GM18519 (cell line): ENCODE data around the gene CACNA2D4.

ENCODE experiments used
- ATAC-seq: cut with Tn5 transposase; IDR thresholded peaks from one replicate; pipeline ENCODE4 v1.9.1; 2021; ENCODE audit warnings: mild to moderate bottlenecking, moderate library complexity; ENCODE audit not compliant: unreplicated experiment, low FRiP score

Gene CACNA2D4

DNA sequence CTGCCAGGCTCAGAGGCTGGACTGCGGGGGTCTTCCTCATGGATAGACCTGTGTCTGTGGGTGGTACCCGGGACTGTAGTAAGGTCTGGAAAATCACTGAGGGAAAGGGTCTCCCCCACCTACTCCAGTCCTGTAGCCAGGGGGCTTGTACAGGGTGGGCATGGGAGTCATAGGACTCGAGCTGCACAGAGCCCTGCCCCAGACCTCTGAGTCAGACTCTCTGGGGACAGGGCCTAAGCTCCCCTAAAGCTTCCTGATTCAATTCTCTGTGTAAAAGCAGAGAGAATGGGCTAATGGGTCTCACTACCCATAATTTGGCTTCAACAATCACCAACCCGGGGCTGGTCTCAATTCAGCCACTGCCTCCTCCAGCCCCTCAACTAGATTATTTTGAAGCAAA lies 71.0 kb downstream of the CACNA2D4 start:
- no peak for ATAC-seq

DNA sequence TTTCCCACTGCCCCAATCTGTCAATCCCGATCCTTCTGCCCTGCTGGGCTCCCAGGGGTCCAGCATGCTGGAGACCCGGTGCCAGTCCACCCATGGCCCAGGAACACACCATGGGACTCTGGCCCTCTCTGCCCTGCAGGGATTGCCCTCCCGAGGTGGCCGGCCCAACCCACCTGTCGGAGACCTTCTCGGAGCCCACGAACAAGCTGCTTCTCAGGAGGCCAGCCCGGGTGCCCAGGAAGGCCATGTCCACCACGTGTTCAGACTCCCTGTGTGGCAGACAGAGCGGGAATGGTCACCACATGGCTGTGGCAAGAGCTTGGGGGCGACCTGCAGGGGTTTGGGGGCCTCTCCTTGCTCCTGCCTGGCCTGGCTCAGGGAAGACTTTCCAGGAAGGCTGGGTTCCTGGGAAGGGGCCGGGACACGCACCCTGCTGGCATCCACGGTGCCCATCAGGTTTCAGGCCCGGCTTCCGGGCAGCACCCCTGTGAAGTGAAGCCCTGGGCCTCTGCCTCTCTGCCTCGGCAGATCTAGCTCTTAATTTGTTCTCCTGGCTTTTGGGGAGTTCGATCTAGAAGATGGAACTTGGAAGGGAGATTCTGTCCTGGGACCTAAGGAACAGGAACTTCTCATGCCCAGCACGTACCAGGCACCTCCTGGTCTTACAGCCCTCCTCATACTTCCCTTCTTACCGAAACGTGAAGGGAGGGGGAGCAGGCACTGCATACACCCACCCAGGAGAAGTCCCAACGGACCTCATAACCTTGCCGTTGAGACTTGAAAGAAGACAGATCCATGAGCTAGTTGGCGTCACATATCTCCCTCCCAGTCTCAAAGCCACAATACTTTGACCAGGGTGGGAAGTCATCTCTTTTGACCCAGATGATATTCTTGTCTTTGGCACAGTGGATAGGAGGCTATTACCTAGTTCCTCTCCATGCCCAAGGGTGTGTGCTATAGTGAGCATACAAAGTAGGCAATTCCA lies 71.7 kb downstream of the CACNA2D4 start:
- ATAC-seq = no peak

DNA sequence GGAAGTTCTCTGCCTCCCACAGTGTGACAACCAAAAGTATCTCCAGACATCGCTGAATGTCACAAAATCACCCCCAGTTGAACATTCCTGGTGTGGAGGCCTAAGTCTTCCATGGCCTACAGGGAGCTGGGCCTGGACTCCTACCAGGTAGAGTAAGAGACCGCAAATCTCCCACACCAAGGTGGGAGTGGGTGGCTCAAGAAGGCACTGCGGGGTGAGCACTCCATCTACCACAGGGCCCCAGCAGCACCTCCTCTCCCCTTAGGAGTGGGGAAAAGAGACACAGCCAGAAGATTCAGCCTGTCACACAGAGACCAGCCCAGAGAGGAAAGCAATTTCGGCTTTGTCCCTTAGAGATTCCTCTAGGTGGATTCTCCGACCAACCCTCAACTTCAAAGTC lies 72.6 kb downstream of the CACNA2D4 start:
- ATAC-seq = no peak

DNA sequence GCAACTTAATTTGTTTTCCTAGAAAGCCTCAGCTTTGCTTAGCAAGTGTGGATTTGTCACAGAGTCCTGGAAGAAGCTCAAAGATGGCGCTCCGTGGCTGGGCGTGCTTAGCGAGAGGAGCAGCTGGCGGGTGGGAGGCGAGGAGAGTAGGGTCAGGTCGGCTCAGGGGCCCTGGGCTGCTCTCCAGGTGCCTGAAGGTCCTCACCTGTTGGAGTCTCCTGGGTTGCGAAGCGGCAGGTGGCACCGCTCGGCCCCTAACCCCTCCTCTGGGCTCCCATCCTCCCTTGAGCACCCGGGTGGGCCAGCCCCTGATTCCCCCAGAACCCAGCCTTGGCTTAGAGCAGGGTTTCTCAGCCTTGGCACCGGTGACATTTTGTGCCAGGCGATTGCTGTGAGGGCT lies 73.0 kb downstream of the CACNA2D4 start:
- ATAC-seq = no peak

- no peak for ATAC-seq
Measured at GRCh38 chr12:1844661-1845409, 73.6 kb downstream of the CACNA2D4 start.

DNA sequence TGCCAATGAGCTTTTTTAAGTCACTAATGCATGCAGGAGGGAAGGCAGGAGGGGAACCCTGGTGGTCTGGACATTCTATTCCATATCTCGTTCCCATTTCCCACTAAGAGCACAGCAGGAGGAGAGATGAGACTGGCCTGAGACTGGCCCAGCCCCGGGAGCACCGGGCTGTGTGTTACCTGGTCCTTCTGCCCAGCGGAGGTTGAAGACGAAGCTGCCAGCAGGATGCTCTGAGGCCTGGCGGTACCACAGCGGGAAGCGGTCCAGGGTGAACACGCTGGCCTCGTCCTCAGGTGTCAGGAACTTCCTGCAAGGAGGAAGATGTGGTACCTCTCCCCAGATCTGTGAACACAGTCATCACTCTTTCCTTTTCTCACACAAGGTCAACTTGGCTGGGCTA lies 74.2 kb downstream of the CACNA2D4 start:
- no peak for ATAC-seq

DNA sequence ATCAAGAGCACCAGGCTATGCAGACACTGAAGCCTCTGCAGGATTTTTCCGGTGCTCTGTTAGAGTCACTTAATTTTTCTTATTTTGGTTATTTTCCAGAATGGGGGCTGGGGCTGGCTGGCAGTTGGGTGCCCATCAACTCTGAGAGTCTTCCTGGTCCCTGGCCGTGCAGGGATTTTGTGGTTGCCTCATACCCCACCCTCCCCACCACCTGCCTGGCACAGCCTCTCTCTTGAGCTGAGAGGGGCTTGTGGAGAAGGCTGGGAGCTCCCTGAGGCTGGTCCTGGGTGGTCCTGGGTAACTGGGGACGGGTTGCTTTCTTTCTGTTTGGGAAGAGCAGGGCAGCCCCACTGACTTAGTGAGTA lies 74.8 kb downstream of the CACNA2D4 start:
- ATAC-seq = no peak

GRCh38 chr12:1842905-1843640 lies 75.4 kb downstream of the CACNA2D4 start:
- no peak for ATAC-seq

- no peak for ATAC-seq
Measured at GRCh38 chr12:1842183-1842904, 76.1 kb downstream of the CACNA2D4 start.

DNA sequence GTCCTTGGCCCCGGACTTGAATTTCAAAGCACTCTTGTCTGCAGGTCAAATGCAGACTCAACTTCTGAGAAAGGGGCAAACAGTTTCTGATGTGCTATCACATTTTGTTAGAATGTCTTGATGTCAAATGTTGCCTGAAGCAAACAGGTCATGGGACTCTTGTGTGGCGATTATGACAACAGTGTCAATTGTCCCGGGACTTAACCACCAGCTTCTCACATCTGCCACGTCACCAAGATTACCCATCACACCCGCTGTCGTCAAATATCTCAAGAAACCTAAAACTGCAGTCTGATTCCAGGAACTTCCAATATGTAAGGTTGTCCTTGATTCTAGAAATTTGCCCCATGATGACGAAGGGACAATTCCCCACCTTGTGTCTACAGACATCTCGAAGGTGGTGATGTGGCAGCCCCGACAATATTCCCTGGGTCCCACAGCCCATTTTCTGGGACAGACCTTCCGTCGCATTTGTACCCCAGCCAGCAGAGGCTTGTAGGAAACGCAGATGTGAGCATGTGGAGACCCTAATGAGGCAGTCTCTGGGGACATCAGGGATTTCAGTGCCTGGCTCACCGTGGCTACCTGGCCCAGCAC lies 76.8 kb downstream of the CACNA2D4 start:
- ATAC-seq = no peak

- ATAC-seq = no peak
Measured at GRCh38 chr12:1840981-1841425, 77.4 kb downstream of the CACNA2D4 start.

DNA sequence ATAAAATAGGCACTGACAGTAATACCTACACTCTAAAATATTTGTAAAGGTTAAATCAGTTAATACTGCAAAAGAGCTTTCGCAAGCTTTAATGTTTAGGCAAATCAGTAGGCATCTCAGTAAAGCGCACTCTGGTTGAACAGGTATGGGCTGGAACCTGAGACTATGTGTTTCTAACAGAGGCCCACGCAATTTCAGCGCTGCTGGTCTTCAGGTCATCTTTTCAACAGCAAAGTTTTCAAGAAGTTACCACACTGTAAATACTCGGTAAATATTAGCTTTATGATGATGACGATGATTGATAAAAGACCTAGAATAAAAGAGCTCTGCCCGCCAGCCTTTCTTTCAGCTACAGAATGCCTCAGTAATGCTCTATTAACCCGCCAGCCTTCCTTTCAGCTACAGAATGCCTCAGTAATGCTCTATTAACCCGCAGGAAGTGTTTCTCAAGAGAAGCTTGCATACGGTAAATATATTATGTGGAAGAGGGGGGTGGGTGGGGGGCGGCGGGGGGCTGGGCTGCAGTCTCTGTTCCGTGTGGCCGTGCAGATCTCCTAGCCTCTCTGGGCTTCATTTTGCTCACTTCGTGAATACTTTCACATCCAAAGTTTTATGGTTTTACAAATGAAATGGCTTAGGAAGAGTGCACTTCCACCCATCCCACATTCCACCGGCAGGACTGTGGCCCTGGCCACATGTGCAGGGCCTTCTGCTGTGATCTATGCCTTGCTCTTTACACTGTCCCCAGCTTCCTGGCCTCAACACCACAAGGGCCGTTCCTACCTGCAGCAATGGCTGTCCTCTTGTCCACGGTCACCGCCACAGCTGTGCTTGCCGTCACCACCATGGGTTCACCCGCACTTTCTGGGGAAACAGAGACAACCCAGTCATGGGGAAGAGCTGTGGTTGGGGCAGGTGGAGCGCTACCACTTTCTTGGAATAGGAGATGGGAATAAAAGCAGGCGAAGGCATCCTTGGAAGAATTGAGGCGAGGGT lies 78.2 kb downstream of the CACNA2D4 start:
- no peak for ATAC-seq

GRCh38 chr12:1839464-1839863 lies 79.0 kb downstream of the CACNA2D4 start:
- ATAC-seq = no peak

- ATAC-seq = no peak
Measured at GRCh38 chr12:1838994-1839365, 79.5 kb downstream of the CACNA2D4 start.

DNA sequence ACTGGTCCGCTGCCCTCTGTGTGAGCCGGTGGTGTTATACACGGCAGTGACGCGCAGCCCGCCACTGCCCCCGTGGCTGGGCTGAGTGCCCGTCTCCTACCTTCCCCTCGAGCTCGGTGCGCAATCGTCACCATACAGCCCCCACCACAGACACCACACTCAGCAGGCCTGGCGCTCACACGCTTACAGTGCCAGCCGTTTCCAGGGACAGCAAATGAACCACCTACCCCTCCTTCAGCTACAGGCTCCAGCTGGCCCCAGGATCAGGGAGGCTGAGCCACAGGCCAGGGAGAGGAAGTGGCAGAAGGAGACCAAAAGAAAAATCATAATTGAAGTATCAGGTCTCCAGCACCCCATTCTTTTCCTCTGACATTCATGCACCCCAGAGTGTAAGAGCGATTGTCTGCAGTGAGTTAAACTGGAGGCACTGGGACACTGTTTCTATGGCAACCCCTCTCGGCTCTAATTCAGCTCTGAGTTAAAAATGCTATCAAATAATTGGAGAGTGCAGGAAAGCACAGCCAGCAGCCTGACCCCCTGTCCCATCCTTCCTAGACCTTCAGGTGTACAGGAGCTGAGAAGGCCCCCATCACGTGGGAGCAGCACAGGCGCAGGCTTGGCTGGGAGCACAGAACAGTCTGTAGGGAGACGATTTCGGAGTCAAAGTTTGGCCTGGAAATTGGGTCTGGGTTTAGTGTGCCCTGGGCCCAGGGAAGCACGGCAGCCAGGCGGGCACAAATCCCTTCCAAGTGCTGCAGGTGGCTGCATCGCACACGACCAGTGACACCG lies 80.1 kb downstream of the CACNA2D4 start:
- no peak for ATAC-seq

DNA sequence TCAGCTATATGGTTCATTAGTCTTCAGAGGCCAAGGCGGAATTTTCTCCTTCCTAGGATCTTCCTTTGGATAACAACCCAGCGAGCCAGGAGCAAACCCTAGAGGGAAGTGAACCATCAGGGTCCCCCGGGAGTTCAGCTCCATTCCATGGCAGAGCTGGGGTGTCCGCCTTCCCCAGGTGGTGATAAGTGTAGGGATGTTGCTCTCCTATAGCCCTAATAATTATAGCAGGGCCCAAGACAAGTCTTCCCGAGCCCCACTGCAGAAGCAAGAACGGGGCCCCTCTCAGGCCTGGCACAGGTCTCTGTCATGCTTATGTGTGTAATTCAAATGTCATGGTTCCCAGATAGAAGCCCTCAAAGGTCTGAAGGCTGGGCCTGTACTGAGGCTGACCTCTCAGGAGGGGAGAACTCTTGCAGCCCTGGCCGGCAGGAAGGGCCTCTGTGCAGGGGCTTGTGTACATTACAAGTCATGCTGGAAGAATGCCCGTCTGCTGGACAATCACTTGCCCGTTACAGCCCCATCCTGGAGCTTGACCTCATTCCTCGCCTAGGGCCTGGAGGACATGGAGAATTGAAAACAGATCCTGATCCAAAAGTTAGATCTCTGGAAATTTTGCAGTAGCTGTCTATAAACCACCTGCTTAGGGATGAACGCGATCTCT lies 80.8 kb downstream of the CACNA2D4 start:
- ATAC-seq = no peak

DNA sequence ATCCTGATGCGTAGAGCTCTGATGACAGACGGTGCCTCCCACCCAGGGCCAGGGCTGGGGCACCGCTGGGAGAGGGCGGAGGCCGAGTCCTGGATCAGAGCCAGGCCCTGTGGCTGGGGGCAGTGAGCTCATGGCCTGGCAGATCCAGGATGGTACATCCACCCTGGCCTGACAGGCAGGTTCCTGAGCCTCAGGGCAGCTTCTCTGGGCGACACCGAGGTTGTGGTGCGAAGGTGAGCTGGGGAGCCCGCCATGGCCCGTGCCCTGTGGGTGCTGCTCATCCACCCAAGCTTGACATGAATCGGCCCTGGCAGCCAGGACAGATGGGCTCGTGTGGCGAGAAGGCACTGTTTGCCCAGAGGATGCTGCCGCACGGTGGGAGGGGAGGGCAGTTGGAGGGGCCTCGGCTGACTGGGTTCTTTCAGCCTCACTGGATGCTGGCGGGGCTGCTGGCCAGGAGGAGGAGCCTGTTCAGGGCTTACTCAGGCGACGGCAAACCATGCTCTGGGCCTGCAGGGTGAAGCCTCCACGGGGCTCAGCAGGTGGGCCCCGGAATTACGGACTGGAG lies 81.5 kb downstream of the CACNA2D4 start:
- no peak for ATAC-seq
